Mesothelial cell of epicardium (in vitro differentiated cells): Measurements from ENCODE around the gene MRPL20. TPM values are rescaled to one million over a fixed set of nuclear protein-coding genes. Genes with fewer than 3 reads are reported as not detected.

ENCODE experiments used
- DNase-seq, 2 experiments: peaks; one replicate each; pipeline ENCODE4 v3.0.0; 2021; ENCODE audit warnings: low spot score in 2 of 2; ENCODE audit not compliant: unreplicated experiment in 2 of 2
- H3K27ac Mint-ChIP-seq: 2 replicates; pipeline ENCODE4 v1.8.0; 2021; ENCODE audit warnings: mixed read lengths
- H3K27me3 Mint-ChIP-seq: 2 replicates; pipeline ENCODE4 v1.8.0; 2021; ENCODE audit warnings: low read depth, mixed read lengths
- H3K36me3 Mint-ChIP-seq: 2 replicates; pipeline ENCODE4 v1.8.0; 2021; ENCODE audit warnings: mixed read lengths
- H3K4me1 Mint-ChIP-seq: 2 replicates; pipeline ENCODE4 v1.8.0; 2021; ENCODE audit warnings: mixed read lengths
- H3K4me3 Mint-ChIP-seq: 2 replicates; pipeline ENCODE4 v1.8.0; 2021; ENCODE audit warnings: mild to moderate bottlenecking, moderate library complexity, mixed read lengths
- H3K9me3 Mint-ChIP-seq: 2 replicates; pipeline ENCODE4 v1.8.0; 2021; ENCODE audit warnings: mixed read lengths
- total RNA-seq: library from RNA; stranded (reverse); gene quantifications from 3 replicates; pipeline ENCODE4 v1.2.1, GENCODE V29; 2021
- TF ChIP-seq, protein P1 (sequence below): fragments of 200-600 bp; sonication (generic); IDR thresholded peaks from one replicate; pipeline ENCODE4 v1.5.0; 2021; ENCODE audit warnings: antibody characterized with exemption; ENCODE audit not compliant: unreplicated experiment

The MRPL20 gene
- total RNA-seq, 1 donor from 2014 or later = 94.7 TPM

DNA sequence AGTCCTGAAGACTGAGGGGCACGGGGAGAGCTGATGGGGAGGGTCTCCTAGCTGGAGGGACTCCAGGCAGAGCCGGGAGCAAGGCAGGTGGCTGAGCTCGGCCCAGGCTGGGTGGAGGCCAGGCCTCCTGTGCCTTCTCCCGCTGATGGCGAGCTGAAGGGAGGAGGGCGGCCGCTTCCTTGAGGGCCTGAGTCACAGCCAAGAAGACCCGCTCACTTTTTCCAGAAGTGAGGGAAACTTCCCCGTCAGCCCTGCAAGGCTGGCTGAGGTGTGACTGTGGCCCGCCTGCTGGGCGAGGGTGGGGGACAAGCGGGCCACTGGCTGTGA is 26.7 kb upstream of the MRPL20 start:
- peak overlapping the region; percentile 95 for H3K27ac Mint-ChIP-seq
- TF ChIP-seq, protein P1, sequence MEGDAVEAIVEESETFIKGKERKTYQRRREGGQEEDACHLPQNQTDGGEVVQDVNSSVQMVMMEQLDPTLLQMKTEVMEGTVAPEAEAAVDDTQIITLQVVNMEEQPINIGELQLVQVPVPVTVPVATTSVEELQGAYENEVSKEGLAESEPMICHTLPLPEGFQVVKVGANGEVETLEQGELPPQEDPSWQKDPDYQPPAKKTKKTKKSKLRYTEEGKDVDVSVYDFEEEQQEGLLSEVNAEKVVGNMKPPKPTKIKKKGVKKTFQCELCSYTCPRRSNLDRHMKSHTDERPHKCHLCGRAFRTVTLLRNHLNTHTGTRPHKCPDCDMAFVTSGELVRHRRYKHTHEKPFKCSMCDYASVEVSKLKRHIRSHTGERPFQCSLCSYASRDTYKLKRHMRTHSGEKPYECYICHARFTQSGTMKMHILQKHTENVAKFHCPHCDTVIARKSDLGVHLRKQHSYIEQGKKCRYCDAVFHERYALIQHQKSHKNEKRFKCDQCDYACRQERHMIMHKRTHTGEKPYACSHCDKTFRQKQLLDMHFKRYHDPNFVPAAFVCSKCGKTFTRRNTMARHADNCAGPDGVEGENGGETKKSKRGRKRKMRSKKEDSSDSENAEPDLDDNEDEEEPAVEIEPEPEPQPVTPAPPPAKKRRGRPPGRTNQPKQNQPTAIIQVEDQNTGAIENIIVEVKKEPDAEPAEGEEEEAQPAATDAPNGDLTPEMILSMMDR = no peak
- no peak for DNase-seq
- H3K4me1 Mint-ChIP-seq = peaks cover 51% of the 10 kb centered on the region
- H3K4me3 Mint-ChIP-seq = peak overlapping the region; percentile 48
- no peaks in the 10 kb centered on the region for H3K27me3 Mint-ChIP-seq
- no peaks in the 10 kb centered on the region for H3K9me3 Mint-ChIP-seq
- H3K36me3 Mint-ChIP-seq = no peaks in the 10 kb centered on the region

DNA sequence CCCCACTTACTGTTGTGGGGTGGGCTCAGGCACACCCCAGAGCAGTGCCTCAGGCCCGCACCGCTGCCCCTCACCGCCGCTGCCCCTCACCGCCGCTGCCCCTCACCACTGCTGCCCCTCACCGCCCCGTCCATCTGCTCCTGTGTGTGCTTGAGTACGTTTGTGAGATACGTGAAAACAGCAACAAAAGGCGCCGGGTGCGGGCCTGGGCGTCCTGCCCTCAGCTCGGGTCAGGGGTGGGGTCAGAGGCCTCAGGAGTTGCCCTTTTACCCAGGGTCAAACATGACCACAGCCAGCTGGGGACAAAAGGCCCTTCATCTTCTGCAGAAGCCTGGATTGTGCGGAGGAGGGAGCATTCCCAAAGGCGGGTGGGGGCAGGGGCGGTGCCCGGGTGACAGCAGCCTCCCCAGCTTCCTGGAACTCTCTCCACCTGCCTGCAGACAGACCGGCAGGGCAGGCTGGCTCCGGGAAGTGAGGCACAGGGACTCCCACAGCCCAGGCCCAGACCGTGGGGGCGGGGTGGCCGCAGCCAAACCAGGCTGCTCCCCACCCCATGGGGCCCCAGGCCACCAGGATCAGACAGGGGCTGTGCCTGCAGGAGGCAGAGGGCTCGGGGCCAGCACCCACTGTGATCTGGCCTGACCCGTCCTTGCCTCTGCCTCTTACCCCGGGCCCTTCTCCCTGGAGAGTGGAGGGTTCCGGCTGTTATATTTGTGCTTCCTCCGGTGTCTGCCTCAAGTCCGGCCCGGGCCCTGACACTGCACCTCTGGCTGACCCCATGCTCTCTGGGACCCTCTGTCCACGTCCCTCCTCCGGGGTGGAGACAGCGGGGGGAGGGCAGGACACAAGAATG is 26.1 kb upstream of the MRPL20 start:
- Mint-ChIP-seq H3K27me3 (no peaks in the 10 kb centered on the region), H3K36me3 (no peaks in the 10 kb centered on the region), H3K4me1 (peaks cover 53% of the 10 kb centered on the region), H3K9me3 (no peaks in the 10 kb centered on the region), H3K27ac (peak overlapping the region; percentile 95), H3K4me3 (peak overlapping the region; percentile 48)
- peak in 1 of 2 experiments; percentile 74 for DNase-seq
- TF ChIP-seq, protein P1 = no peak

DNA sequence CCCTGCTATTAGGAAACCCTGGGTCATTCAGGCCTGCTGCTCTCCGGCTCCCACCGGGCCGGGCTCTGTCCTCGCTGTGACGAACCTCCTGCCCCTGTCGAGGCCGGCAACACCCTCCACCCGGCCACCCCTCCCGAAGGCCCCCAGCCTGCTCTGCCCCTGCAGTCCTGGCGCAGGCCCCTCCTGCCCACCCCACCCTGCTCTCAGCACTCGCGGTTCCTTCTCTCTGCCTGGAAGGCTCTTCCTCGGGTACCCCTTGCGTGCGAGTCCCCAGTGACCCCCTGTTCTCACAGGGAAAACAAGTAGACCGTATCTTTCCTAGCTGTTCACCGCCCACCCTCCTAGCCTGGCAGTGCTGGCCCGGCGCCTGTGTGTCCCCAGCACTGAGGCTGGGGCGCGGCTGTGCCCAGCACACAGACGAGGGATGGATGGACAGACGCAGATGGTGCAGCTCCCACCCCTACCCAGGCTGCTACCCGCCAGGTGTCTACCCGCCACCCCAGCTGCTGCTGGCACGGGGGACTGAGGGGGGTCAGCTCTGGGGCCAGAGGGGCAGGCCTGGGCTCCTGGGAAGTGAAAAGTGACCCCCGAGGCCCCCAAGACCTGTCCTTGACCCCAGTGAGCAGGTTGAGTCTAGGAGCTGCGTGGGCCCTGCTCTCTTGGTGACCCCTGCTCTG is 25.3 kb upstream of the MRPL20 start:
- Mint-ChIP-seq H3K36me3 (no peaks in the 10 kb centered on the region), H3K9me3 (no peaks in the 10 kb centered on the region), H3K4me3 (peak overlapping the region; percentile 24), H3K27ac (peak overlapping the region; percentile 90), H3K27me3 (no peaks in the 10 kb centered on the region), H3K4me1 (peaks cover 53% of the 10 kb centered on the region)
- no peak for DNase-seq
- TF ChIP-seq, protein P1 = no peak

DNA sequence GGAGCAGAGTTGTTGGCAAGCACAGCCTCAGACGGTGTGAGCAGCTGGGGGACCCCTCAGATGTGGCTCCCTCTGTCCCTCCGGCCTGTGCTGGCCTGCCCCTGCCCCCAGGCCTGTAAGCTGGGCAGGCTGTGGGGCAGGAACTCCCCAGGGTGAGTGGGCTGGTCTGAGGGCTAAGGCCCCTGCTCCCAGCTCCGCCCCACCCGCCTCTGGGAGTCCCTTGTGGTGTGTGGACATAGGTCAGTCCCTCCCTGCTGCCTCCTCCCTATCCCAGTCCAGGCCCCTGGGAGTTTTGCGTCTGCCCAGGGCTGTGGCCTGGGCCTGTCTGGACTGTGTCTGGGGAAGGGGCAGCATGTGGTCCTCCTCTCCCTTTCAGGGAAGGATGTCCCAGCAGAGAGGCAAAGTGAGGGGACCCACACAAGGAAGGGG is 24.8 kb upstream of the MRPL20 start:
- DNase-seq = no peak
- H3K9me3 Mint-ChIP-seq = no peaks in the 10 kb centered on the region
- no peak overlapping the region for H3K4me3 Mint-ChIP-seq
- TF ChIP-seq, protein P1 = no peak
- H3K27ac Mint-ChIP-seq = peak overlapping the region; percentile 89
- H3K27me3 Mint-ChIP-seq = no peaks in the 10 kb centered on the region
- no peaks in the 10 kb centered on the region for H3K36me3 Mint-ChIP-seq
- H3K4me1 Mint-ChIP-seq = peaks cover 53% of the 10 kb centered on the region

DNA sequence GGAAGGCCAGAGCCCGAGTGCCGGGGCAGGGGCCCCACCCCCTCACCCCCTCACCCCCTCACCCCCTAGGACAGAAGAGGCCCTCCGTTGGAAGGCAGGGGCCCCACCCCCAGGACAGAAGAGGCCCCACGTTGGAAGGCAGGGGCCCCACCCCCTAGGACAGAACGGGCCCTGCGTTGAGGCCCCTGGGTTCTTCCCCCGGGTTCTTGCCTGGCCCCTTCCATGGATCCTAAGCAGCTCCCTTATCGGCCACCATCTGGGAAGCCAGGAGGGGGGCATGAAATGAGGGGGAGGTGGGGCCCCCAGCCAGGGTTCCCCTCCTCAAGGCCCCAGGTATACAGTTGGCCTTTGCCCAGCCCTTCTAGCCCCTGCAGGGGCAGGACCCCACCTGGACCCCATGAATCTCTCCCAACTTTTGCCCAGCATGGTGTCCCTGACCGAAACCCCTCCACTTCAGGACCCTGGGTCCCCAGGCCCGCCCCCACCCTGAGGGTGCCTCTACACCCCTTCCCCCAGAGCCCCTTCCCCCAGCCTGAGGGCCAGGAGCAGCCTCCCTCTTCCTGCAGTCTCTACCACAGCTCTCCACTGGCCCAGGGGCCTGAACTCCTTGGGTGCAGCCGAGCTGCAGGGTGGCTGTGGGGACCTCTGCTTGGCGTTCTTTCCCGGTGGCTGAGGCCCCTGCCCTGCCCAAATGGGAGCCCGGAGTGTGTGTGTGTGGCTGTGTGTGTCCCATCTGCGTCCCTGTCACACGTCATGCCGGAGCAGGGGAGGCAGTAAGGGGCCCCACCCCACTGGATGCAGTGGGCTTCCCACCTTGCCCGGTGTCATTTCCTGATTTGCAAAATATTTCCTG is 24.1 kb upstream of the MRPL20 start:
- Mint-ChIP-seq H3K27ac (peak overlapping the region; percentile 92), H3K4me1 (peaks cover 52% of the 10 kb centered on the region), H3K9me3 (no peaks in the 10 kb centered on the region)

More for the DNA sequence above, 24.1 kb upstream of the MRPL20 start:
- Mint-ChIP-seq H3K27me3 (no peaks in the 10 kb centered on the region), H3K4me3 (peak overlapping the region; percentile 10), H3K36me3 (no peaks in the 10 kb centered on the region)
- TF ChIP-seq, protein P1 = no peak
- no peak for DNase-seq
